ENCODE data around the gene MAP3K1. TPM values are rescaled to one million over a fixed set of nuclear protein-coding genes. Genes with fewer than 3 reads are reported as not detected.

MAP3K1 gene
- total and polyA plus RNA-seq, 2 experiments from 2014 or later, result 9.5 to 14.4 TPM

- no peak for TF ChIP-seq ZNF462 (CRISPR knock-in tag; IDR thresholded peaks at IDR 0.05)
- TF ChIP-seq REST (IDR thresholded peaks at IDR 0.05; ENCODE audit: unreplicated experiment), result no peak
- no peak for TF ChIP-seq CREB1 (CRISPR knock-in tag; IDR thresholded peaks at IDR 0.05; ENCODE audit: low read depth)
- no peak for TF ChIP-seq EZH2 (IDR thresholded peaks at IDR 0.05; ENCODE audit: low read depth, unreplicated experiment)
- TF ChIP-seq JUNB (IDR thresholded peaks at IDR 0.05; ENCODE audit: unreplicated experiment), result no peak
- no peak for TF ChIP-seq EZH2phosphoT487 (IDR thresholded peaks at IDR 0.05; ENCODE audit: unreplicated experiment)
- no peak for TF ChIP-seq NANOG (IDR thresholded peaks at IDR 0.05; ENCODE audit: borderline replicate concordance)
- TF ChIP-seq, protein P1, sequence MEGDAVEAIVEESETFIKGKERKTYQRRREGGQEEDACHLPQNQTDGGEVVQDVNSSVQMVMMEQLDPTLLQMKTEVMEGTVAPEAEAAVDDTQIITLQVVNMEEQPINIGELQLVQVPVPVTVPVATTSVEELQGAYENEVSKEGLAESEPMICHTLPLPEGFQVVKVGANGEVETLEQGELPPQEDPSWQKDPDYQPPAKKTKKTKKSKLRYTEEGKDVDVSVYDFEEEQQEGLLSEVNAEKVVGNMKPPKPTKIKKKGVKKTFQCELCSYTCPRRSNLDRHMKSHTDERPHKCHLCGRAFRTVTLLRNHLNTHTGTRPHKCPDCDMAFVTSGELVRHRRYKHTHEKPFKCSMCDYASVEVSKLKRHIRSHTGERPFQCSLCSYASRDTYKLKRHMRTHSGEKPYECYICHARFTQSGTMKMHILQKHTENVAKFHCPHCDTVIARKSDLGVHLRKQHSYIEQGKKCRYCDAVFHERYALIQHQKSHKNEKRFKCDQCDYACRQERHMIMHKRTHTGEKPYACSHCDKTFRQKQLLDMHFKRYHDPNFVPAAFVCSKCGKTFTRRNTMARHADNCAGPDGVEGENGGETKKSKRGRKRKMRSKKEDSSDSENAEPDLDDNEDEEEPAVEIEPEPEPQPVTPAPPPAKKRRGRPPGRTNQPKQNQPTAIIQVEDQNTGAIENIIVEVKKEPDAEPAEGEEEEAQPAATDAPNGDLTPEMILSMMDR (conservative IDR thresholded peaks at IDR 0.05; ENCODE audit: low read depth in 2 of 2), result no peak
- no peak for TF ChIP-seq POLR2AphosphoS5 (IDR thresholded peaks at IDR 0.05; ENCODE audit: low read depth)
Measured at GRCh38 chr5:56898213-56898612, 82.9 kb downstream of the MAP3K1 start (continued).

Data from GM23338 (cell line).